ES-I3 (cell line): ENCODE measurements around the gene EPS8L1.

Experiments used
- H3K36me3 ChIP-seq: 2 replicates; pipeline ENCODE4 v1.6.1; 2013; ENCODE audit warnings: mild to moderate bottlenecking, low read length, control low read depth, moderate library complexity; ENCODE audit not compliant: insufficient read depth
- H3K4me1 ChIP-seq: 2 replicates; pipeline ENCODE4 v1.6.1; 2013; ENCODE audit warnings: mild to moderate bottlenecking, control low read depth, low read length; ENCODE audit not compliant: insufficient read depth
- H3K9ac ChIP-seq: 2 replicates; pipeline ENCODE4 v1.6.1; 2013; ENCODE audit warnings: low read depth, mild to moderate bottlenecking, low read length, moderate library complexity
- H3K9me3 ChIP-seq: 2 replicates; pipeline ENCODE4 v1.6.1; 2013; ENCODE audit warnings: mild to moderate bottlenecking, low read length, moderate library complexity; ENCODE audit not compliant: control insufficient read depth, insufficient read depth

The EPS8L1 gene

GRCh38 chr19:55091126-55091910 lies 15.6 kb downstream of the EPS8L1 start:
- Histone ChIP-seq H3K9ac (peak overlapping the region; percentile 27; the same call in 1 of the 2 replicates), H3K36me3 (no peaks in the 10 kb centered on the region), H3K9me3 (no peaks in the 10 kb centered on the region), H3K4me1 (peaks cover 23% of the 10 kb centered on the region)

GRCh38 chr19:55091955-55092354 lies 16.3 kb downstream of the EPS8L1 start:
- H3K9ac ChIP-seq: peak overlapping the region; percentile 76
- peaks cover 23% of the 10 kb centered on the region for H3K4me1 ChIP-seq
- no peaks in the 10 kb centered on the region for H3K9me3 ChIP-seq
- no peaks in the 10 kb centered on the region for H3K36me3 ChIP-seq

GRCh38 chr19:55092423-55093318 lies 17.0 kb downstream of the EPS8L1 start:
- H3K9me3 ChIP-seq: no peaks in the 10 kb centered on the region
- no peaks in the 10 kb centered on the region for H3K36me3 ChIP-seq
- H3K4me1 ChIP-seq: peaks cover 23% of the 10 kb centered on the region
- peak overlapping the region; percentile 76 for H3K9ac ChIP-seq

GRCh38 chr19:55094456-55095259 lies 19.0 kb downstream of the EPS8L1 start:
- Histone ChIP-seq H3K4me1 (peaks cover 15% of the 10 kb centered on the region; the same call in 1 of the 2 replicates), H3K9ac (peak overlapping the region; percentile 3; the same call in 1 of the 2 replicates), H3K9me3 (no peaks in the 10 kb centered on the region), H3K36me3 (no peaks in the 10 kb centered on the region)

GRCh38 chr19:55095260-55096060 lies 19.8 kb downstream of the EPS8L1 start:
- no peak overlapping the region; the same call in 1 of the 2 replicates for H3K9ac ChIP-seq
- peaks cover 15% of the 10 kb centered on the region; the same call in 1 of the 2 replicates for H3K4me1 ChIP-seq
- H3K9me3 ChIP-seq: no peaks in the 10 kb centered on the region
- H3K36me3 ChIP-seq: no peaks in the 10 kb centered on the region

GRCh38 chr19:55096061-55096701 lies 20.5 kb downstream of the EPS8L1 start:
- Histone ChIP-seq H3K4me1 (peaks cover 15% of the 10 kb centered on the region; the same call in 1 of the 2 replicates), H3K9ac (no peak overlapping the region; the same call in 1 of the 2 replicates), H3K36me3 (no peaks in the 10 kb centered on the region), H3K9me3 (no peaks in the 10 kb centered on the region)

- peaks cover 12% of the 10 kb centered on the region; the same call in 1 of the 2 replicates for H3K4me1 ChIP-seq
- H3K9me3 ChIP-seq: no peaks in the 10 kb centered on the region
- no peak overlapping the region for H3K9ac ChIP-seq
- H3K36me3 ChIP-seq: no peaks in the 10 kb centered on the region
Measured at GRCh38 chr19:55097864-55098715, 22.4 kb downstream of the EPS8L1 start.

GRCh38 chr19:55098716-55099556 lies 23.3 kb downstream of the EPS8L1 start:
- no peaks in the 10 kb centered on the region for H3K36me3 ChIP-seq
- H3K9ac ChIP-seq: no peak overlapping the region
- H3K9me3 ChIP-seq: no peaks in the 10 kb centered on the region
- peaks cover 12% of the 10 kb centered on the region; the same call in 1 of the 2 replicates for H3K4me1 ChIP-seq

GRCh38 chr19:55099557-55100506 lies 24.2 kb downstream of the EPS8L1 start:
- no peaks in the 10 kb centered on the region for H3K36me3 ChIP-seq
- peaks cover 9% of the 10 kb centered on the region; the same call in 1 of the 2 replicates for H3K4me1 ChIP-seq
- H3K9ac ChIP-seq: no peak overlapping the region
- no peaks in the 10 kb centered on the region for H3K9me3 ChIP-seq

- no peaks in the 10 kb centered on the region for H3K4me1 ChIP-seq
- no peaks in the 10 kb centered on the region for H3K36me3 ChIP-seq
- H3K9me3 ChIP-seq: no peaks in the 10 kb centered on the region
- no peak overlapping the region for H3K9ac ChIP-seq
Measured at GRCh38 chr19:55101261-55101660, 25.6 kb downstream of the EPS8L1 start.

GRCh38 chr19:55103190-55103589 lies 27.5 kb downstream of the EPS8L1 start:
- Histone ChIP-seq H3K9ac (no peak overlapping the region), H3K9me3 (no peaks in the 10 kb centered on the region), H3K36me3 (no peaks in the 10 kb centered on the region), H3K4me1 (no peaks in the 10 kb centered on the region)
